ENCODE data around the gene CR1L.
"Not testable (repeated sequence)": the region's sequence is repeated elsewhere in the genome, so short reads cannot be mapped to it uniquely, and the experiment has no call there.

Gene CR1L

DNA sequence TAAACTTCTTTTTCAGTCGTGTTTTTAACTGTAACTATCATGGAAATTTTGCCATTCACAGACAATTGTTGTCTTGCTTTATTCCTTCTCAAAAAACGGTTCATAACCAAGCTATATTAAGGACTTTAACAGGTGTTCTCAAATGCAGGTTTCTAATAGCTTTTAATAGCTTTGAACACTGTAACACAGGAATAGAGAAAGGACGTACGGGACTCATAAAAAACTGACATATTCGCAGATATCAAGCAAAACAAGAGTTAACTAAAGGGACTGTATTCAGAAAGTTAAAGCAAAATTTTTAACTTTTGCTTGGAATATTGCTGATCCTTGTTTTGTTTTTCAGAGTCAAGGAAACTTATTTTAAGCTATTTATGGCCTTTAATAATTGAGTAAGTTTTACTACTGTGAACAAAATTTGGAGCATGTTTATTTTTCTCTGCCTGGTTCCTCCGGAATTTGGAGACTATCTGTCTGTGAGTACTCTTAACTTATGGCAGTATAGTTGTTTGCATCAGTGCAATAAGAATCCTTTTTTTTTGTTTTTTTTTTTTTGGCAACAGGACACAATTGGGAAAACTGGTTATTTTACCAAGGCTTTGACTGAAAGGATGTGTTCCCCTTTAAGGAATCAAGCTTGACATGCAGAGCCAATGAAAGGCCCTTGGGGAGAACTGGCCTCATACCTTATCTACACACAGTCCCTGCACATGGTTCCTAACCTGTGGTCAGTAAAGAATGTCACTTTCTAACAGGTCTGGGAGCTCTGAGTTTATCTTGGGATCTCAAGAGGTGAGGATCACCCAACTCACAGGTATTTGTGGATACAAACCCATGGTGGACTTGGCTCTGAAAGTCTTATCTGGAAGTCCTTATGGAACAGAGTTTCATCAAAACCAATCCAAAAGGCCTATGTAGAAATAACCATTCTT is 101.2 kb downstream of the CR1L start:
- no peak for DNase-seq (ENCODE audit: low read depth)

- DNase-seq (ENCODE audit: low read depth), result no peak
Observed at GRCh38 chr1:207747627-207748492, 102.9 kb downstream of the CR1L start.

DNA sequence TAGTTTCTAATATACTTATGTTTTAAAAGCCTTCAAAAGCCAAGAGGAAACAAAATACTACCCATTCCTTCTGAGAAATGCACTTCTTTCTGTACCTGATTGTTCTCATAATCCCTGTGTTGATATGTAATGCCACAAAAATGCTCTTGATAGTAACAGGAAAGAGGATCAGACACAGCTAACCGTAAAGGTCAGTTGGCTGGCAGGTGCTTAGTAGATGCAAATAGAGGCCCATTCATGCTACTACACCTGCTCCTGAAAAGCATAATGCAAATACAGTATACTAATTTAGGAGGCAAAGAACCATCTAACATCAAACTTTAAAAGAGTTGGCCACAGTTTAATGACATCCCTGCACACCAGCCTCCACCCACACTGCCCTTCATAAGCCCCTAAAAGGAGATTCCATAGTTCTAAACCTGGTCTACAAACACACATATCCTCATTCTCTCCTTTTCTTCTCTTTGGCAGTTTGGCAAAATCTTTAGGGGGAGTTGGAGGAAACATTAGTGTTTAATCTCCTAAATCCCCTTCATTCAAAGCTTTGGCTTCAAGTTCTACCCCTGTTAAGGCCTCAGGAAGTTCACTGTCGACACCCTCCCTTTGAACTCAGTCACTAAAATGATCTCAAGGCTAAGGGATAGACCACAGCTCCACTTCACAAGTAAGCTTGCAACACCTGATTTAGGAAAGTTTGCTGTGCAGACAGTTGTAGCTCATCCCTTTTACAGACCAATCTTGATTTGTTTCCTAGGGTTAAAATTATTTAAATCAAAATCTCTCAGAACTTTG is 104.0 kb downstream of the CR1L start:
- DNase-seq (ENCODE audit: low read depth), result no peak

- DNase-seq (ENCODE audit: low read depth), result no peak
Observed at GRCh38 chr1:207750631-207751305, 105.8 kb downstream of the CR1L start.

GRCh38 chr1:207751463-207751789 is 106.5 kb downstream of the CR1L start:
- DNase-seq (ENCODE audit: low read depth), result not testable (repeated sequence)

DNA sequence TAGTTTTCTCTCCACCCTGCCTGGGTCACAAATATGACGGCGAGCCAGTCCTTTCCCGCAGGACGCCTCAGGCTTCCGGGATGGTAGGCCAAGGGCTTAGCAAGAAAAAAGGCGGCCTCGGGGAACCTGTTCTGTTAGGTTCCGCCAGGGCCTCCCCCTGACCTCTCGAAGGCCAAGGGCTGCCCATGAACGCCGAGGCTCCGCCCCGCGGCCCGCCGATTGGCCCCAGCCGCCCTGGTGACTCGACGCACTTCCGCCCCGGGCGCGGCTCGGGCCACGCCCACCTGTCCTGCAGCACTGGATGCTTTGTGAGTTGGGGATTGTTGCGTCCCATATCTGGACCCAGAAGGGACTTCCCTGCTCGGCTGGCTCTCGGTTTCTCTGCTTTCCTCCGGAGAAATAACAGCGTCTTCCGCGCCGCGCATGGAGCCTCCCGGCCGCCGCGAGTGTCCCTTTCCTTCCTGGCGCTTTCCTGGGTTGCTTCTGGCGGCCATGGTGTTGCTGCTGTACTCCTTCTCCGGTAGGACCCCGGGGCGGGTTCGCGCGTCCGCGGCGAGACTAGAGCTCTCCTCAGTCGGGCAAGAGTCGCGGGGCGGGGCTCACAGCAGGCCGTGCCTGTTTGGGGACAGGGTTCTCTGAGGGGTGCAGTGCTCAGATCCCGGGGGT is 107.0 kb downstream of the CR1L start, which contains the start of gene CD46:
TSS of gene CD46 (plus strand) at position 265 of the 666 bp plus-strand sequence. CDS start at position 424, 159 bp downstream.
- DNase-seq (ENCODE audit: low read depth), result peak; percentile 94

DNA sequence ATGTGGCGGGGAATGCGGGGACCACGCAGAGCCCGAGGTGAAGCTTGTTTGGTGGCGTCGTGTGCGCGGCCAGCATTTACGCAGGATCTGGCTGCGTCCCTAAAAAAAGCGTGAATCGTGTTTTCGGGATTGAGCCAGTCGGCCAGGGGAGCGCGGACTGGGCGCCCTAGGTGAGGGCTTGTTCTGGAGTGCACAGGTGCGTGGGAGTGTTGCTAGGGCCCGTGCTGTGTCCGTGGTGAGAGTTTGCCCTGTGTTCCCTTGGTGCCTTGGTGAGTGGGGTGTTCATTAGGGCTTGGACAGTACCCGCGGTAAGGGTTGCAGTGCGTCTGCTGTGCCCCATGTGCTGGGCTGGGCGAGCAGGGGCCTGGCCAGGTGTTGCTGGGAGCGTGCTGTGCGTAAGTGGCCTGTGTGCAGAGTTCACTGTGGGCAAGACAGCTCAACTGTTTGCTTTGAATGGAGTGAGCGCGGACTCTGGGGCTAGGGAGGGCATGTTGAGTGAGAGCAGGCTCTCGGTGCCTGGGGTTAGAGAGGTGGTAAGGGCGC is 107.6 kb downstream of the CR1L start:
- DNase-seq (ENCODE audit: low read depth), result peak; percentile 10

- DNase-seq (ENCODE audit: low read depth), result no peak
Observed at GRCh38 chr1:207753611-207754010, 108.7 kb downstream of the CR1L start.

- DNase-seq (ENCODE audit: low read depth), result no peak
Observed at GRCh38 chr1:207754011-207754410, 109.1 kb downstream of the CR1L start.

GRCh38 chr1:207754974-207755700 is 110.2 kb downstream of the CR1L start:
- DNase-seq (ENCODE audit: low read depth), result no peak

GRCh38 chr1:207755846-207756693 is 111.1 kb downstream of the CR1L start:
- DNase-seq (ENCODE audit: low read depth), result no peak

DNA sequence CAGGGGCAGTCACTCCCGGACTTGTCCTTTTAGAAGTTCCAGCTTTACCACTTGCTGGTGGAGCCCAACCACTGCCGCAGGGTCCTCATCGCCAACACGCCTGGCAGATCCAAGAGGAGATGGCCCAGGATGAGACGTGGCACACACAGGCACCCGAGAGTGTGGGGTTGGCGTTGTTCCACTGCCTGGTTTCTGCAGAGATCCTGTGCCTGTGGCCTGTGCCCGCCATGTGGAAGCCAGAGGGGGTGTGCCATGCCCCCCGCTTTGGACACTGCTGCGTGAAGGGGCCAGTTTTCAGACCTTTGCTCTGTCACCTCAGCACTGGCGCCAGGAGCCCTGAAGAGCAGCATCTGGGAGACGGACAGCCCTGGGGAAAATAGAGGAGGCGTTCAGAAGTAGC is 117.7 kb downstream of the CR1L start:
- no peak for DNase-seq (ENCODE audit: low read depth)

DNA sequence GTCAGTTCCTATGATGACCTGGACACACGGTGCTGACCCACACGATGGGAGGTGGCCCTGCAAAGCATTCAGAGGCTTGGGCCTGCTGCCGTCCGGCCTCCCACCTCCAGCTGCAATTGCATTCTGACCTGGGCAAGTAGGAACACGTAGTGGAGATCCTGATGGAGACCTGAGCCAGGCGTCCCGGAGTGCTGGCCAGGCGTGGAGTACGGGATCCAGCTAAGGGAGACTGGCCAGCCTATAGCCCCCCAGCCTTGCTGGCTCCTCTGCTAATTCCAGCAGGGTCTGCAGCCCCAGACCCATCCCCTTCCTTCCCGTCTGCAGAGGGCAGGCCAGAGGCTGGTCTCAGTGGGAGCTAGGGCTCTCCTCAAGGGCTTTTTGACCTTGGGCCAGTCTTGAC is 118.2 kb downstream of the CR1L start:
- no peak for DNase-seq (ENCODE audit: low read depth)

GRCh38 chr1:207763972-207764371 is 119.0 kb downstream of the CR1L start:
- DNase-seq (ENCODE audit: low read depth), result no peak

GRCh38 chr1:207766569-207766968 is 121.6 kb downstream of the CR1L start:
- no peak for DNase-seq (ENCODE audit: low read depth)

GRCh38 chr1:207770514-207770913 is 125.6 kb downstream of the CR1L start:
- DNase-seq (ENCODE audit: low read depth), result not testable (repeated sequence)
